ENCODE results near the gene NFIC.

GRCh38 chr19:3501780-3502179, 135.4 kb downstream of the NFIC start:
- TF ChIP-seq USF1 (IDR thresholded peaks at IDR 0.05) (no peak), ZBTB7A (IDR thresholded peaks at IDR 0.05; ENCODE audit: low read depth) (no peak), NFIC (IDR thresholded peaks at IDR 0.05) (no peak), YY1 (IDR thresholded peaks at IDR 0.05; ENCODE audit: low read depth) (no peak), TEAD4 (IDR thresholded peaks at IDR 0.05) (no peak)

All from Ishikawa (cell line).